Fibroblast of upper back skin (primary cell): ENCODE data around the gene CEP85L.

ENCODE experiments used
- DNase-seq: peaks from one replicate; pipeline ENCODE4 v3.0.0-alpha.2; 2013

CEP85L gene

GRCh38 chr6:118535176-118535844 lies 116.1 kb downstream of the CEP85L start:
- no peak for DNase-seq

- DNase-seq: no peak
These were observed 120.4 kb downstream of the CEP85L start for GRCh38 chr6:118530942-118531341.

- DNase-seq: no peak
These were observed 121.6 kb downstream of the CEP85L start for GRCh38 chr6:118529756-118530155.

- DNase-seq: no peak
These were observed 123.3 kb downstream of the CEP85L start for GRCh38 chr6:118528129-118528528.

GRCh38 chr6:118525913-118526780 lies 125.2 kb downstream of the CEP85L start:
- DNase-seq: no peak

- DNase-seq: no peak
These were observed 126.7 kb downstream of the CEP85L start for GRCh38 chr6:118524686-118525085.

GRCh38 chr6:118523216-118523615 lies 128.2 kb downstream of the CEP85L start:
- DNase-seq: no peak

- DNase-seq: no peak
These were observed 129.0 kb downstream of the CEP85L start for GRCh38 chr6:118522422-118522821.

GRCh38 chr6:118514689-118515088 lies 136.7 kb downstream of the CEP85L start:
- no peak for DNase-seq

GRCh38 chr6:118511930-118512715 lies 139.3 kb downstream of the CEP85L start:
- no peak for DNase-seq

- DNase-seq: no peak
These were observed 142.3 kb downstream of the CEP85L start for GRCh38 chr6:118509009-118509617.

- no peak for DNase-seq
These were observed 143.8 kb downstream of the CEP85L start for GRCh38 chr6:118507636-118508035.

- DNase-seq: no peak
These were observed 145.2 kb downstream of the CEP85L start for GRCh38 chr6:118506071-118506638.

- no peak for DNase-seq
These were observed 145.7 kb downstream of the CEP85L start for GRCh38 chr6:118505656-118506055.

- no peak for DNase-seq
These were observed 146.8 kb downstream of the CEP85L start for GRCh38 chr6:118504611-118505010.

- no peak for DNase-seq
These were observed 149.2 kb downstream of the CEP85L start for GRCh38 chr6:118502169-118502568.

GRCh38 chr6:118501765-118502164 lies 149.6 kb downstream of the CEP85L start:
- no peak for DNase-seq

- DNase-seq: no peak
These were observed 150.3 kb downstream of the CEP85L start for GRCh38 chr6:118501099-118501498.

- no peak for DNase-seq
These were observed 151.0 kb downstream of the CEP85L start for GRCh38 chr6:118500130-118501015.

GRCh38 chr6:118495485-118496280 lies 155.7 kb downstream of the CEP85L start:
- DNase-seq: peak; percentile 84

GRCh38 chr6:118494091-118494490 lies 157.3 kb downstream of the CEP85L start:
- peak; percentile 78 for DNase-seq
